Activated CD8-positive, alpha-beta memory T cell treated with anti-CD3 and anti-CD28 coated beads, Interleukin-2, amount 10 ng/mL, durations not matched to agents 7 days and 5 days (primary cell): ENCODE measurements around the gene CENPL. TPM values are rescaled to one million over a fixed set of nuclear protein-coding genes. Genes with fewer than 3 reads are reported as not detected.
A peak's percentile ranks its signal among the peaks of the same experiment; 100 is the strongest.
"Not testable (repeated sequence)": the region's sequence is repeated elsewhere in the genome, so short reads cannot be mapped to it uniquely, and the experiment has no call there.

Experiments used
- ATAC-seq: fragments of 150-1000 bp; cut with Tn5 transposase; one replicate; pipeline ENCODE4 v1.10.0; 2021; ENCODE audit warnings: moderate library complexity
- CTCF ChIA-PET: fragments of 350-600 bp; sonication (Branson Sonifier 250); formaldehyde crosslinking; loops from one replicate; lab custom pipeline; 2021; ENCODE audit warnings: antibody characterized with exemption; lab: Charles Lee
- DNase-seq: peaks from one replicate; pipeline ENCODE4 v3.0.0-alpha.2; 2020
- H3K27ac Mint-ChIP-seq: one replicate; pipeline ENCODE4 v1.8.0; 2021; ENCODE audit warnings: mild to moderate bottlenecking, mixed read lengths
- H3K27me3 Mint-ChIP-seq: one replicate; pipeline ENCODE4 v1.8.0; 2021; ENCODE audit warnings: mixed read lengths
- H3K36me3 Mint-ChIP-seq: one replicate; pipeline ENCODE4 v1.8.0; 2021; ENCODE audit warnings: mild to moderate bottlenecking, mixed read lengths
- H3K4me1 Mint-ChIP-seq: one replicate; pipeline ENCODE4 v1.8.0; 2021; ENCODE audit warnings: mixed read lengths
- H3K4me3 Mint-ChIP-seq: one replicate; pipeline ENCODE4 v1.8.0; 2021; ENCODE audit warnings: mild to moderate bottlenecking, moderate library complexity, mixed read lengths
- H3K9me3 Mint-ChIP-seq: one replicate; pipeline ENCODE4 v1.8.0; 2022; ENCODE audit warnings: low read depth, mixed read lengths
- total RNA-seq, 2 experiments: library from RNA; stranded (reverse); gene quantifications; one replicate each; pipeline ENCODE4 v1.2.3, GENCODE V29; 2021

Gene CENPL
- total RNA-seq, 2 experiments from 2014 or later = 35.4 to 42.0 TPM

- Mint-ChIP-seq H3K4me3 (peak overlapping the region; percentile 89), H3K27ac (peak overlapping the region; percentile 95), H3K36me3 (peaks cover 58% of the 10 kb centered on the region), H3K4me1 (peaks cover 42% of the 10 kb centered on the region), H3K27me3 (no peaks in the 10 kb centered on the region), H3K9me3 (no peaks in the 10 kb centered on the region)
- no peak for ATAC-seq
- DNase-seq = no peak
- CTCF ChIA-PET = interaction anchor here (0.7 to 1.7 kb wide), 4 partner anchors 40 to 435 kb away, joined by 3 to 8 read pairs (median 4); partner anchors contain the start of genes CENPL and DARS2
These were observed 39.6 kb upstream of the CENPL start for GRCh38 chr1:173864179-173864867.

- ATAC-seq (no peak), DNase-seq (no peak)
- peak overlapping the region; percentile 89 for H3K4me3 Mint-ChIP-seq
- H3K9me3 Mint-ChIP-seq = no peaks in the 10 kb centered on the region
- CTCF ChIA-PET = interaction anchor here (0.7 kb wide), 1 partner anchor 434 kb away, joined by 3 read pairs; no protein-coding TSS in a partner anchor
- H3K27me3 Mint-ChIP-seq = no peaks in the 10 kb centered on the region
- H3K27ac Mint-ChIP-seq = peak overlapping the region; percentile 95
- H3K36me3 Mint-ChIP-seq = peaks cover 58% of the 10 kb centered on the region
- H3K4me1 Mint-ChIP-seq = peaks cover 38% of the 10 kb centered on the region
These were observed 38.8 kb upstream of the CENPL start for GRCh38 chr1:173863224-173864161.

GRCh38 chr1:173862769-173863223, 38.1 kb upstream of the CENPL start:
- CTCF ChIA-PET = no interaction called here
- no peak overlapping the region for H3K4me3 Mint-ChIP-seq
- H3K4me1 Mint-ChIP-seq = peaks cover 38% of the 10 kb centered on the region
- DNase-seq (no peak), ATAC-seq (no peak)
- H3K27me3 Mint-ChIP-seq = no peaks in the 10 kb centered on the region
- H3K27ac Mint-ChIP-seq = peak overlapping the region; percentile 95
- H3K36me3 Mint-ChIP-seq = peaks cover 62% of the 10 kb centered on the region
- H3K9me3 Mint-ChIP-seq = no peaks in the 10 kb centered on the region

GRCh38 chr1:173862146-173862768, 37.6 kb upstream of the CENPL start:
- H3K9me3 Mint-ChIP-seq, H3K27me3 Mint-ChIP-seq, CTCF ChIA-PET, DNase-seq, H3K4me3 Mint-ChIP-seq: not testable (repeated sequence)
- H3K4me1 Mint-ChIP-seq = peaks cover 38% of the 10 kb centered on the region
- peaks cover 62% of the 10 kb centered on the region for H3K36me3 Mint-ChIP-seq
- peak overlapping the region; percentile 95 for H3K27ac Mint-ChIP-seq
- peak; percentile 5 for ATAC-seq

DNA sequence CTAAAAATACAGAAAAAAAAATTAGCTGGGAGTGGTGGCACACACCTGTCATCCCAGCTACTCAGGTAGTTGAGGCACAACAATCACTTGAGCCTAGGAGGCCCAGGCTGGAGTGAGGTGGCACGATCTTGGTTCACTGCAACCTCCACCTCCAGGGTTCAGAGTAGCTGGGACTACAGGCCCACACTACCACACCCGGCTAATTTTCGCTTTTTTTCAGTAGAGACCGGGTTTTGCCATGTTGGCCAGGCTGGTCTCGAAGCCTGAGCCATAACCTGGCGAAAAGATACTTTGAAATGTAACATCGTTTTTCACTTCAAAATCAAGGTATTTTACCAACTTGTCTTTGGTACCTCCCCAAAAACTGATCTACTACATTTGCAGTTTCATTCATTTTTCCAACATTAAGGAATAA, 37.1 kb upstream of the CENPL start:
- Mint-ChIP-seq H3K36me3 (peaks cover 57% of the 10 kb centered on the region), H3K9me3 (no peaks in the 10 kb centered on the region), H3K4me1 (peaks cover 37% of the 10 kb centered on the region), H3K4me3 (no peak overlapping the region), H3K27ac (peak overlapping the region; percentile 95), H3K27me3 (no peaks in the 10 kb centered on the region)
- CTCF ChIA-PET = no interaction called here
- DNase-seq = no peak
- ATAC-seq = peak; percentile 16

- no peak overlapping the region for H3K27ac Mint-ChIP-seq
- ATAC-seq (no peak), DNase-seq (no peak)
- no peaks in the 10 kb centered on the region for H3K9me3 Mint-ChIP-seq
- H3K4me3 Mint-ChIP-seq = no peak overlapping the region
- CTCF ChIA-PET = interaction anchor here (0.9 to 1.1 kb wide), 2 partner anchors 11 to 26 kb away, joined by 3 read pairs; no protein-coding TSS in a partner anchor
- H3K4me1 Mint-ChIP-seq = peaks cover 22% of the 10 kb centered on the region
- peaks cover 52% of the 10 kb centered on the region for H3K36me3 Mint-ChIP-seq
- H3K27me3 Mint-ChIP-seq = no peaks in the 10 kb centered on the region
These were observed 35.4 kb upstream of the CENPL start for GRCh38 chr1:173860065-173860464.

DNA sequence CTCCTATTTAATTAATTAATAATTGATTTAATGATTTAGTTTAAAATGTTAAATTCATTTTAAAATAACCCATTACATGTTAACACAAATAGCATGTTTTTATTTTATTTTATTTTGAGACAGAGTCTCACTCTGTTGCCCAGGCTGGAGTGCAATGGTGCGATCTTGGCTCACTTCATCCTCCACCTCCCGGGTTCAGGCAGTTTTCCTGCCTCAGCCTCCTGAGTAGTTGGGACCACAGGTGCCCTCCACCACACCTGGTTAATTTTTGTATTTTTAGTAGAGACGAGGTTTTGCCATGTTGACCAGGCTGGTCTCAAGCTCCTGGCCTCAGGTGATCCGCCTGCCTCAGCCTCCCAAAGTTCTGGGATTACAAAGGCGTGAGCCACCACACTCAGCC, 34.9 kb upstream of the CENPL start:
- DNase-seq, ATAC-seq, H3K9me3 Mint-ChIP-seq, CTCF ChIA-PET, H3K27me3 Mint-ChIP-seq, H3K4me3 Mint-ChIP-seq, H3K27ac Mint-ChIP-seq: not testable (repeated sequence)
- peaks cover 18% of the 10 kb centered on the region for H3K4me1 Mint-ChIP-seq
- peaks cover 50% of the 10 kb centered on the region for H3K36me3 Mint-ChIP-seq

DNA sequence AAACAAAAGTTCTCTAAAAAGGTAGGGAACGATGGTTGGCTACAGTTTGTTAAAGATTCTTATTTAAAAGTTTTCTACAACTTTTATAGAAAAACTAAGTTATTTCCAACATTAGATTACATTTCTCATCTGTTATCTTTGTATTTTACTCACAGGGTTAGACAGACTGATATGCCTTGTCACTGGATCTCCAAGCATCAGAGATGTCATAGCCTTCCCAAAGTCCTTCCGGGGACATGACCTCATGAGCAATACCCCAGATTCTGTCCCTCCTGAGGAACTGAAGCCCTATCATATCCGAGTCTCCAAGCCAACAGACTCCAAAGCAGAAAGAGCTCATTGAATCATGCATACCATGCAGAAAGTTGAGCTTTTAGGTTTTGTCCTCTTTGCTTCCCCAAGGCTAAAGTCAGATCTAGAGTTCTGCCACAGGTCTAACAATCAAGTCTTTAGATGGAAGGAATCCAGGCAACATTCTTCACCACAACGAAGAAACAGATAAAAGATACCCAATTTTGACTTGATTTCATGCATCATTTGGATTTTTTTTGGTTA, 32.8 kb upstream of the CENPL start:
- no peak overlapping the region for H3K4me3 Mint-ChIP-seq
- H3K27ac Mint-ChIP-seq = peak overlapping the region; percentile 29
- CTCF ChIA-PET = no interaction called here
- ATAC-seq (no peak), DNase-seq (no peak)
- H3K36me3 Mint-ChIP-seq = peaks cover 37% of the 10 kb centered on the region
- H3K4me1 Mint-ChIP-seq = peaks cover 3% of the 10 kb centered on the region
- H3K27me3 Mint-ChIP-seq = no peaks in the 10 kb centered on the region
- H3K9me3 Mint-ChIP-seq = no peaks in the 10 kb centered on the region

- H3K4me1 Mint-ChIP-seq = peaks cover under 1% of the 10 kb centered on the region
- CTCF ChIA-PET = interaction anchor here (0.7 kb wide), 1 partner anchor 427 kb away, joined by 3 read pairs; no protein-coding TSS in a partner anchor
- no peaks in the 10 kb centered on the region for H3K9me3 Mint-ChIP-seq
- no peak overlapping the region for H3K4me3 Mint-ChIP-seq
- ATAC-seq (no peak), DNase-seq (no peak)
- H3K27me3 Mint-ChIP-seq = no peaks in the 10 kb centered on the region
- peaks cover 38% of the 10 kb centered on the region for H3K36me3 Mint-ChIP-seq
- no peak overlapping the region for H3K27ac Mint-ChIP-seq
These were observed 32.2 kb upstream of the CENPL start for GRCh38 chr1:173856903-173857302.

- no peaks in the 10 kb centered on the region for H3K4me1 Mint-ChIP-seq
- H3K36me3 Mint-ChIP-seq = peaks cover 38% of the 10 kb centered on the region
- H3K27ac Mint-ChIP-seq = no peak overlapping the region
- H3K9me3 Mint-ChIP-seq = no peaks in the 10 kb centered on the region
- H3K4me3 Mint-ChIP-seq = no peak overlapping the region
- no peak for DNase-seq
- CTCF ChIA-PET = no interaction called here
- no peaks in the 10 kb centered on the region for H3K27me3 Mint-ChIP-seq
- no peak for ATAC-seq
These were observed 31.3 kb upstream of the CENPL start for GRCh38 chr1:173856014-173856413.

- ATAC-seq = no peak
- no peak for DNase-seq
- H3K4me3 Mint-ChIP-seq = no peak overlapping the region
- H3K36me3 Mint-ChIP-seq = peaks cover 40% of the 10 kb centered on the region
- H3K9me3 Mint-ChIP-seq = no peaks in the 10 kb centered on the region
- no peak overlapping the region for H3K27ac Mint-ChIP-seq
- no peaks in the 10 kb centered on the region for H3K27me3 Mint-ChIP-seq
- CTCF ChIA-PET = no interaction called here
- H3K4me1 Mint-ChIP-seq = no peaks in the 10 kb centered on the region
These were observed 28.4 kb upstream of the CENPL start for GRCh38 chr1:173853074-173853473.

DNA sequence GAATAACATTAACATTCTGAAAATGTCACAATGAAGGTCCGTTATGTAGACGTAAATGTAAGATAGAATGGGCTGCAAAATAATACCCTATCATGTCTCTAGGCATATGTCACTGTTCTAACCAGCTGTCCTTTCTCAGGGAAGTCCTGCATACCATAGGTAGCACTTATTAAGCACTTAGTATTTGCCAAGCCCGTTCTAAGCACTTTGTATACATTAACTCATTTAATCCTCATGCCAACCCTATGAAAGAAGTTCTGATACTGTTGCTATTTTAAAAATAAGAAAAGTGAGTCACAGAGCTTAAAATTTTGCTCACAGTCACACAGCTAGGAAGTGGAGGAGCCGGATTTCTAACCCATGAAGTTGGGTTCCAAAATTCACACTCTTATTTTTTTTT, 27.4 kb upstream of the CENPL start:
- ATAC-seq (no peak), DNase-seq (no peak)
- Mint-ChIP-seq H3K27ac (no peak overlapping the region), H3K36me3 (peaks cover 33% of the 10 kb centered on the region), H3K9me3 (no peaks in the 10 kb centered on the region), H3K4me1 (no peaks in the 10 kb centered on the region), H3K27me3 (no peaks in the 10 kb centered on the region), H3K4me3 (no peak overlapping the region)
- CTCF ChIA-PET = interaction anchor here (1.0 to 1.1 kb wide), 2 partner anchors 15 to 28 kb away, joined by 3 read pairs; partner anchors contain the start of gene DARS2

GRCh38 chr1:173832748-173833147, 8.1 kb upstream of the CENPL start:
- DNase-seq = no peak
- H3K27ac Mint-ChIP-seq = no peak overlapping the region
- no peaks in the 10 kb centered on the region for H3K27me3 Mint-ChIP-seq

More at GRCh38 chr1:173832748-173833147, 8.1 kb upstream of the CENPL start:
- H3K4me1 Mint-ChIP-seq = peaks cover 12% of the 10 kb centered on the region
- ATAC-seq = no peak
- H3K36me3 Mint-ChIP-seq = peaks cover 36% of the 10 kb centered on the region
- H3K4me3 Mint-ChIP-seq = no peak overlapping the region
- no peaks in the 10 kb centered on the region for H3K9me3 Mint-ChIP-seq
- CTCF ChIA-PET = interaction anchor here (1.5 kb wide), 1 partner anchor 8 kb away, joined by 5 read pairs; no protein-coding TSS in a partner anchor
